HepG2 (cell line): Measurements from ENCODE around the gene MIDN. TPM values are rescaled to one million over a fixed set of nuclear protein-coding genes. Genes with fewer than 3 reads are reported as not detected.

ENCODE experiments used
- BHLHE40 ChIP-seq: IDR thresholded peaks from 2 replicates; pipeline ENCODE4 v1.6.1; 2011; ENCODE audit warnings: low read length, improper control_type of control experiment
- KLF13 ChIP-seq: sonication (generic); formaldehyde crosslinking; IDR thresholded peaks from 2 replicates; pipeline ENCODE4 v1.4.0; 2020; ENCODE audit warnings: mild to moderate bottlenecking, missing genetic modification reagents
- KLF15 ChIP-seq: sonication (generic); formaldehyde crosslinking; IDR thresholded peaks from 2 replicates; pipeline ENCODE4 v1.8.1; 2023; ENCODE audit warnings: borderline replicate concordance, mild to moderate bottlenecking, inconsistent platforms, missing genetic modification reagents, mixed read lengths
- MNT ChIP-seq: fragments of 450-650 bp; IDR thresholded peaks from 2 replicates; pipeline ENCODE4 v1.6.1; 2016
- REPIN1 ChIP-seq: sonication (generic); formaldehyde crosslinking; IDR thresholded peaks from 2 replicates; pipeline ENCODE4 v1.8.0; 2022; ENCODE audit warnings: missing genetic modification reagents, low read depth, mild to moderate bottlenecking, borderline replicate concordance
- TBX2 ChIP-seq: sonication (generic); formaldehyde crosslinking; IDR thresholded peaks from 2 replicates; pipeline ENCODE4 v1.5.0; 2020; ENCODE audit warnings: missing genetic modification reagents, mild to moderate bottlenecking, borderline replicate concordance
- ZBTB21 ChIP-seq: sonication (generic); formaldehyde crosslinking; IDR thresholded peaks from 2 replicates; pipeline ENCODE4 v1.4.0; 2020; ENCODE audit warnings: missing genetic modification reagents
- ZBTB34 ChIP-seq: sonication (generic); formaldehyde crosslinking; IDR thresholded peaks from 2 replicates; pipeline ENCODE4 v1.8.0; 2022; ENCODE audit warnings: mild to moderate bottlenecking, missing genetic modification reagents
- ZFP91 ChIP-seq: sonication (generic); formaldehyde crosslinking; IDR thresholded peaks from 2 replicates; pipeline ENCODE4 v1.9.0; 2022; ENCODE audit warnings: missing genetic modification reagents, mild to moderate bottlenecking, borderline replicate concordance
- ZKSCAN5 ChIP-seq: sonication (generic); formaldehyde crosslinking; IDR thresholded peaks from 2 replicates; pipeline ENCODE4 v1.5.1; 2020; ENCODE audit warnings: mild to moderate bottlenecking, missing genetic modification reagents
- ZNF354B ChIP-seq: sonication (generic); formaldehyde crosslinking; IDR thresholded peaks from 2 replicates; pipeline ENCODE4 v1.8.0; 2022; ENCODE audit warnings: mild to moderate bottlenecking, missing genetic modification reagents
- ZNF407 ChIP-seq: sonication (generic); formaldehyde crosslinking; IDR thresholded peaks from one replicate; pipeline ENCODE4 v1.5.1; 2020; ENCODE audit warnings: mild to moderate bottlenecking, missing genetic modification reagents; ENCODE audit errors: not compliant biosample characterization
- ZNF501 ChIP-seq: sonication (generic); formaldehyde crosslinking; IDR thresholded peaks from 2 replicates; pipeline ENCODE4 v1.5.1; 2020; ENCODE audit warnings: mild to moderate bottlenecking, moderate library complexity, missing genetic modification reagents
- ZNF746 ChIP-seq: sonication (generic); formaldehyde crosslinking; IDR thresholded peaks from 2 replicates; pipeline ENCODE4 v1.8.0; 2022; ENCODE audit warnings: mild to moderate bottlenecking, missing genetic modification reagents
- ZNF891 ChIP-seq: sonication (generic); formaldehyde crosslinking; IDR thresholded peaks from 2 replicates; pipeline ENCODE4 v1.5.0; 2020; ENCODE audit warnings: mild to moderate bottlenecking, missing genetic modification reagents
- polyA plus RNA-seq, 8 experiments: library from polyadenylated mRNA; depleted of rRNA in 3 of 8; stranded (reverse) in 7 of 8; unstranded in 1 of 8; fragments of >200 nt; fragmentation: Illumina TruSeq in 4 of 8; extraction: Trizol in 4 of 8; gene quantifications; 2 replicates each; pipeline versions ENCODE4 v1.2.1 to v1.2.3, GENCODE V29; 2011 to 2016; ENCODE audit warnings: low read depth in 4 of 8, missing spikeins in 1 of 8, mixed read lengths in 1 of 8; ENCODE audit not compliant: insufficient read depth in 1 of 8
- total RNA-seq, 5 experiments: library from RNA; depleted of rRNA; stranded (reverse); fragments of >200 nt; fragmentation: Illumina TruSeq; extraction: Trizol; gene quantifications; 2 replicates each; pipeline ENCODE4 v1.2.3, GENCODE V29; 2016; ENCODE audit warnings: low read depth in 1 of 5

Gene MIDN
- total and polyA plus RNA-seq, 2 of the 13 experiments (the other 11 are each of a cell fraction or from before 2014, with no cell fraction given), result 8.4 to 18.0 TPM

- no peak for TF ChIP-seq ZNF407
- TF ChIP-seq ZKSCAN5 (CRISPR knock-in tag), result no peak
- no peak for TF ChIP-seq ZBTB34 (CRISPR knock-in tag)
- no peak for TF ChIP-seq ZNF354B
- no peak for TF ChIP-seq MNT
- peak; percentile 49; the same call in 1 of the 2 replicates for TF ChIP-seq ZNF501 (CRISPR knock-in tag)
- peak; percentile 68; the same call in 1 of the 2 replicates for TF ChIP-seq KLF13 (CRISPR knock-in tag)
- no peak for TF ChIP-seq ZNF746 (CRISPR knock-in tag)
- peak; percentile 28; the same call in 1 of the 2 replicates for TF ChIP-seq TBX2
- TF ChIP-seq REPIN1, result no peak
- TF ChIP-seq ZBTB21 (CRISPR knock-in tag), result no peak
- TF ChIP-seq ZNF891 (CRISPR knock-in tag), result peak; percentile 83; the same call in 1 of the 2 replicates
- TF ChIP-seq KLF15 (CRISPR knock-in tag), result no peak
- TF ChIP-seq ZFP91 (CRISPR knock-in tag), result peak; percentile 59; the same call in 1 of the 2 replicates
- peak; percentile 33; the same call in 1 of the 2 replicates for TF ChIP-seq BHLHE40
Measured at GRCh38 chr19:1238369-1239303, 9.7 kb upstream of the MIDN start (continued).
